Heart left ventricle (tissue), 16 donors: ENCODE results near the gene TCAP. TPM values are rescaled to one million over a fixed set of nuclear protein-coding genes. Genes with fewer than 3 reads are reported as not detected.

ENCODE experiments used
- ATAC-seq, 4 donors: fragments of 200-7000 bp; cut with Tn5 transposase; one replicate each; pipeline ENCODE4 v1.9.1; 2020 to 2022; ENCODE audit warnings: moderate library complexity in 4 of 4, mild to moderate bottlenecking in 3 of 4, moderate number of reproducible peaks in 1 of 4
- DNase-seq, 5 donors: peaks; one replicate each; pipeline ENCODE4 v3.0.0-alpha.2; 2020
- H3K27ac ChIP-seq, 12 donors: fragments of 200-600 bp; sonication (generic) in 4 of 12; one replicate each; pipeline versions ENCODE4 v1.5.0 to v1.8.0; 2016 to 2022; ENCODE audit warnings: mild to moderate bottlenecking in 2 of 12
- H3K27me3 ChIP-seq, 9 donors: fragments of 200-600 bp; sonication (generic) in 2 of 9; one replicate each; pipeline versions ENCODE4 v1.5.1 to v1.8.0; 2016 to 2022; ENCODE audit warnings: mild to moderate bottlenecking in 3 of 9
- H3K36me3 ChIP-seq, 9 donors: fragments of 200-600 bp; sonication (generic) in 2 of 9; one replicate each; pipeline versions ENCODE4 v1.5.0 to v1.8.0; 2018 to 2022; ENCODE audit warnings: mild to moderate bottlenecking in 2 of 9
- H3K4me1 ChIP-seq, 12 donors: fragments of 200-600 bp; sonication (generic) in 4 of 12; one replicate each; pipeline versions ENCODE4 v1.5.0 to v1.8.0; 2016 to 2022; ENCODE audit warnings: mild to moderate bottlenecking in 3 of 12
- H3K4me3 ChIP-seq, 12 donors: fragments of 200-600 bp; sonication (generic) in 4 of 12; one replicate each; pipeline versions ENCODE4 v1.5.0 to v1.8.0; 2017 to 2022; ENCODE audit warnings: mild to moderate bottlenecking in 9 of 12, moderate library complexity in 4 of 12
- H3K9me3 ChIP-seq, 12 donors: fragments of 200-600 bp; sonication (generic) in 4 of 12; one replicate each; pipeline versions ENCODE4 v1.5.0 to v1.8.0; 2016 to 2022; ENCODE audit warnings: mild to moderate bottlenecking in 1 of 12
- CTCF ChIP-seq, 12 donors: fragments of 200-600 bp; sonication (generic) in 4 of 12; IDR thresholded peaks; one replicate each; pipeline versions ENCODE4 v1.5.0 to v1.8.0; 2018 to 2022; ENCODE audit warnings: antibody characterized with exemption in 12 of 12, mild to moderate bottlenecking in 5 of 12
- POLR2A ChIP-seq, 2 donors: fragments of 450-650 bp; IDR thresholded peaks; one replicate each; pipeline ENCODE4 v1.6.1; 2017; ENCODE audit warnings: antibody characterized with exemption in 2 of 2, mild to moderate bottlenecking in 2 of 2, moderate library complexity in 2 of 2
- whole genome bisulfite sequencing, 4 donors: extraction: QIAGEN DNeasy Blood & Tissue Kit in 2 of 4; methylation state at CpG; one replicate each; pipeline versions ENCODE4 v1.1.5 to v1.1.7; 2013 to 2018; 5-methylcytosine and 5-hydroxymethylcytosine counted together
- intact Hi-C, 10 donors: fragments of 100-400 bp; cut with DNase I; formaldehyde crosslinking; loops; one replicate each; pipeline versions ENCODE4 v1.11.1 to v1.14.2; 2022
- polyA plus RNA-seq, 2 donors: library from polyadenylated mRNA; stranded (reverse); fragments of 200-250 nt; gene quantifications; one replicate each; pipeline ENCODE4 v1.2.3, GENCODE V29; 2013
- total RNA-seq, 9 donors: library from RNA; depleted of rRNA in 2 of 9; stranded (reverse); fragments of >200 nt in 2 of 9; fragmentation: NEBNext Ultra II Directional in 3 of 9; extraction: Animal tissue kit (Norgen Biotek cat#: 25700) in 3 of 9; gene quantifications; one replicate each; pipeline versions ENCODE4 v1.1.0 to v1.2.4, GENCODE V29; 2016 to 2023
- donor health status: ischemic (EF 13 %, LVEDD 7.1; RV severe dilation, severe dysfunction).
- donor health status: healthy with polysubstance abuse.
- donor health status: DM: no; HTN: yes; CAD: no.
- donor health status: DM: no; HTN: no; CAD: no.
- donor health status: ischemic (EF 25% LVEDD 6.9; RV normal size, moderate dysfunction).
- donor health status: ischemic (EF 25% LVEDD 5.7; RV mildly dilated, moderate dysfunction).
- donor health status: healthy.
- donor health status: DM: yes; HTN: yes; CAD: no.
- donor health status: ischemic (EF 35%, LVEDD 5.7; RV mildly dilated, moderate dysfunction).
- donor health status: nonischemic (EF 11% LVEDD 7.7; RV severe dilation, severe dysfunction).
- donor health status: DM: yes; HTN: yes; CAD: no.
- donor health status: PGD.
- donor health status: ischemic (EF 29% LVEDD 5.4; RV normal size, mild dysfunction).
- donor health status: nonischemic (EF 23%, LVEDD 6.1; RV moderate dilation, normal function).

The TCAP gene
- total and polyA plus RNA-seq, 11 donors: 2,028 to 9,343 (median 4,137) TPM

- ATAC-seq (no peak), DNase-seq (peak in 1 of 5 donors; percentile 19)
- Histone ChIP-seq H3K4me1 (peaks cover 0 to 18% (median 12%) of the 10 kb centered on the region in 12 donors), H3K36me3 (peaks cover 0 to 27% (median 16%) of the 10 kb centered on the region in 9 donors), H3K27me3 (no peaks in the 10 kb centered on the region), H3K4me3 (peak overlapping the region; percentile 31 to 95 (median 75)), H3K27ac (peak overlapping the region; percentile 81 to 99 (median 90)), H3K9me3 (no peaks in the 10 kb centered on the region)
- TF ChIP-seq CTCF (IDR thresholded peaks at IDR 0.05): no peak
- TF ChIP-seq POLR2A (IDR thresholded peaks at IDR 0.05): no peak
- intact Hi-C loops: loop anchor here in 4 of 10 donors (1.0 to 5.0 kb wide), 4 partner anchors 12 to 65 kb away; partner anchors contain the start of gene MIEN1 (in 2 of the 4)
- 58 to 60% (median 59%) methylated on average over 6 of the region's 6 CpGs for WGBS, 4 donors
These were observed 22.0 kb downstream of the TCAP start for GRCh38 chr17:39687101-39687545.

GRCh38 chr17:39687546-39688474 is 22.7 kb downstream of the TCAP start, which contains the start of gene PGAP3:
TSS of gene PGAP3 (minus strand) at chr17:39688057. CDS start at chr17:39688014, 43 bp downstream.
- Histone ChIP-seq H3K27ac (peak within 1 kb of the TSS; percentile 81 to 99 (median 90)), H3K36me3 (peaks cover 0 to 24% (median 16%) of the 10 kb centered on the region in 9 donors), H3K4me3 (peak within 1 kb of the TSS; percentile 31 to 95 (median 75)), H3K4me1 (peaks cover 0 to 18% (median 12%) of the 10 kb centered on the region in 12 donors), H3K27me3 (no peaks in the 10 kb centered on the region), H3K9me3 (no peaks in the 10 kb centered on the region)
- ATAC-seq: peak; percentile 86 to 97 (median 96)
- TF ChIP-seq POLR2A (IDR thresholded peaks at IDR 0.05) (peak in 1 of 2 donors; percentile 67), CTCF (IDR thresholded peaks at IDR 0.05) (peak in 1 of 12 donors; percentile 20)
- intact Hi-C loops: loop anchor here in 4 of 10 donors (1.0 to 5.0 kb wide), 4 partner anchors 11 to 64 kb away; partner anchors contain the start of gene MIEN1 (in 2 of the 4)
- WGBS, 4 donors: 3 to 6% (median 4%) methylated on average over 34 to 45 of the region's 45 CpGs
- DNase-seq: peak; percentile 89 to 92 (median 90)

- TF ChIP-seq CTCF (IDR thresholded peaks at IDR 0.05) (no peak), POLR2A (IDR thresholded peaks at IDR 0.05) (no peak)
- 19 to 25% (median 22%) methylated on average over 6 of the region's 6 CpGs for WGBS, 4 donors
- no peaks in the 10 kb centered on the region for H3K27me3 ChIP-seq
- ATAC-seq: peak in 1 of 4 donors; percentile 18
- peaks cover 0 to 18% (median 12%) of the 10 kb centered on the region in 12 donors for H3K4me1 ChIP-seq
- H3K36me3 ChIP-seq: peaks cover 0 to 18% (median 11%) of the 10 kb centered on the region in 9 donors
- peak overlapping the region; percentile 31 to 95 (median 75) for H3K4me3 ChIP-seq
- intact Hi-C loops: loop anchor here in 3 of 10 donors (5.0 kb wide), 3 partner anchors 39 to 64 kb away; partner anchors contain the start of gene MIEN1 (in 2 of the 3)
- DNase-seq: peak in 1 of 5 donors; percentile 26
- H3K9me3 ChIP-seq: no peaks in the 10 kb centered on the region
- peak overlapping the region in 11 of 12 donors; percentile 84 to 99 (median 91) for H3K27ac ChIP-seq
These were observed 23.3 kb downstream of the TCAP start for GRCh38 chr17:39688475-39688835.
